C4-2B (cell line): Measurements from ENCODE around the gene UGT1A3.

ENCODE experiments used
- ZFX ChIP-seq: fragments of 450-650 bp; IDR thresholded peaks from 2 replicates; pipeline ENCODE4 v1.6.1; 2017
- TF ChIP-seq, protein P1 (sequence below): fragments of 450-650 bp; conservative IDR thresholded peaks from 2 replicates; pipeline ENCODE4 v1.5.1; 2017; ENCODE audit warnings: mild to moderate bottlenecking

DNA sequence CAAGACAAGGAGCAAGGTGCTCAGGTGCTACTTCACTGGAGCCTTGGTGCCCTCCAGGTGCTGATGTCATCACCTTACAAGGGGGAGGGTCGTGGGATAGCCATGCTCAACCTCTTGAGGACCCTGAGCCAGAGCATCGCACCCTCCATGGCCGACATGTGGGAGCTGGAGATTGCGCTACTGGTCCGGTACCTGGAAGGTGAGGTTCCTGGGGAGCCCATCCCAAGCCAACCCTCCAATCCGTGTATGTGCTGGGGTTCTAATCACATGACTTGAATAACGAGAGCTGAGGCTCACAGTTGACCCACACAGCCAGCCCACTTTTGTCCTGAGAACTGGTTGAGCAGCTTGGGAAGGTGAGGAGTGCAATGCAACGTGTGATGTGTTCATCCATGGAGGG, 75.2 kb downstream of the UGT1A3 start:
- TF ChIP-seq, protein P1, sequence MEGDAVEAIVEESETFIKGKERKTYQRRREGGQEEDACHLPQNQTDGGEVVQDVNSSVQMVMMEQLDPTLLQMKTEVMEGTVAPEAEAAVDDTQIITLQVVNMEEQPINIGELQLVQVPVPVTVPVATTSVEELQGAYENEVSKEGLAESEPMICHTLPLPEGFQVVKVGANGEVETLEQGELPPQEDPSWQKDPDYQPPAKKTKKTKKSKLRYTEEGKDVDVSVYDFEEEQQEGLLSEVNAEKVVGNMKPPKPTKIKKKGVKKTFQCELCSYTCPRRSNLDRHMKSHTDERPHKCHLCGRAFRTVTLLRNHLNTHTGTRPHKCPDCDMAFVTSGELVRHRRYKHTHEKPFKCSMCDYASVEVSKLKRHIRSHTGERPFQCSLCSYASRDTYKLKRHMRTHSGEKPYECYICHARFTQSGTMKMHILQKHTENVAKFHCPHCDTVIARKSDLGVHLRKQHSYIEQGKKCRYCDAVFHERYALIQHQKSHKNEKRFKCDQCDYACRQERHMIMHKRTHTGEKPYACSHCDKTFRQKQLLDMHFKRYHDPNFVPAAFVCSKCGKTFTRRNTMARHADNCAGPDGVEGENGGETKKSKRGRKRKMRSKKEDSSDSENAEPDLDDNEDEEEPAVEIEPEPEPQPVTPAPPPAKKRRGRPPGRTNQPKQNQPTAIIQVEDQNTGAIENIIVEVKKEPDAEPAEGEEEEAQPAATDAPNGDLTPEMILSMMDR: no peak
- no peak for TF ChIP-seq ZFX
